Measurements from ENCODE around the gene CHRND.

CHRND gene

GRCh38 chr2:232525791-232526371 is at the start of gene CHRND:
Gene CHRND (plus strand): TSS chr2:232526160. CDS start chr2:232526216, 56 bp downstream.
- DNase-seq (ENCODE audit: low read depth in 2 of 2) = no peak

GRCh38 chr2:232476791-232477190 is 49.2 kb upstream of the CHRND start:
- DNase-seq (ENCODE audit: low read depth in 2 of 2) = no peak

- no peak for DNase-seq (ENCODE audit: low read depth in 2 of 2)
Observed at GRCh38 chr2:232477751-232478510, 48.0 kb upstream of the CHRND start.

- no peak for DNase-seq (ENCODE audit: low read depth in 2 of 2)
Observed at GRCh38 chr2:232478571-232479340, 47.2 kb upstream of the CHRND start.

- no peak for DNase-seq (ENCODE audit: low read depth in 2 of 2)
Observed at GRCh38 chr2:232479341-232480200, 46.4 kb upstream of the CHRND start.

GRCh38 chr2:232480201-232481190 is 45.5 kb upstream of the CHRND start:
- DNase-seq (ENCODE audit: low read depth in 2 of 2) = no peak

GRCh38 chr2:232481322-232482140 is 44.4 kb upstream of the CHRND start:
- DNase-seq (ENCODE audit: low read depth in 2 of 2) = no peak

GRCh38 chr2:232482301-232483238 is 43.4 kb upstream of the CHRND start:
- DNase-seq (ENCODE audit: low read depth in 2 of 2) = no peak

GRCh38 chr2:232483311-232483922 is 42.5 kb upstream of the CHRND start:
- DNase-seq (ENCODE audit: low read depth in 2 of 2) = no peak

- no peak for DNase-seq (ENCODE audit: low read depth in 2 of 2)
Observed at GRCh38 chr2:232483923-232484627, 41.9 kb upstream of the CHRND start.

GRCh38 chr2:232484628-232485347 is 41.2 kb upstream of the CHRND start:
- DNase-seq (ENCODE audit: low read depth in 2 of 2) = no peak

GRCh38 chr2:232485348-232485756 is 40.6 kb upstream of the CHRND start:
- DNase-seq (ENCODE audit: low read depth in 2 of 2) = no peak

GRCh38 chr2:232485757-232486557 is 40.0 kb upstream of the CHRND start:
- no peak for DNase-seq (ENCODE audit: low read depth in 2 of 2)

GRCh38 chr2:232486558-232487384 is 39.2 kb upstream of the CHRND start:
- no peak for DNase-seq (ENCODE audit: low read depth in 2 of 2)

Measured in stimulated activated CD4-positive, alpha-beta T cell treated with anti-CD3 and anti-CD28 coated beads, Interleukin-1b, Interleukin-23, amount 100 ng/mL, for 1 hour (primary cell).